Measurements from ENCODE around the gene MS4A5.

Gene MS4A5

GRCh38 chr11:60482361-60482760 lies 53.0 kb downstream of the MS4A5 start:
- no peak for DNase-seq (ENCODE audit: low spot score)

- DNase-seq (ENCODE audit: low spot score): no peak
Observed at GRCh38 chr11:60485987-60486386, 56.6 kb downstream of the MS4A5 start.

- no peak for DNase-seq (ENCODE audit: low spot score)
Observed at GRCh38 chr11:60492488-60493009, 63.2 kb downstream of the MS4A5 start, which contains the start of gene MS4A12. Gene MS4A12, plus strand, starts transcription at chr11:60492778. Its CDS starts 4,541 bp downstream, at chr11:60497319.

- DNase-seq (ENCODE audit: low spot score): no peak
Observed at GRCh38 chr11:60493454-60493853, 64.1 kb downstream of the MS4A5 start.
